Duodenal mucosa (tissue), 2 donors: ENCODE results near the gene BMP2K.
"Not testable (repeated sequence)": the region's sequence is repeated elsewhere in the genome, so short reads cannot be mapped to it uniquely, and the experiment has no call there.

Experiments used
- H3K27ac ChIP-seq: one replicate; pipeline ENCODE4 v1.7.0; 2013; ENCODE audit warnings: low read depth, low read length
- H3K27me3 ChIP-seq, 2 donors: one replicate each; pipeline ENCODE4 v1.7.0; 2013; ENCODE audit warnings: low read length in 2 of 2, control low read depth in 1 of 2; ENCODE audit not compliant: insufficient read depth in 2 of 2, control insufficient read depth in 1 of 2
- H3K36me3 ChIP-seq, 2 donors: one replicate each; pipeline ENCODE4 v1.7.0; 2013; ENCODE audit warnings: low read length in 2 of 2, control low read depth in 1 of 2; ENCODE audit not compliant: insufficient read depth in 2 of 2, control insufficient read depth in 1 of 2
- H3K4me1 ChIP-seq, 2 donors: one replicate each; pipeline ENCODE4 v1.7.0; 2013; ENCODE audit warnings: low read length in 2 of 2, control low read depth in 1 of 2; ENCODE audit not compliant: insufficient read depth in 2 of 2, control insufficient read depth in 1 of 2
- H3K4me3 ChIP-seq, 2 donors: one replicate each; pipeline ENCODE4 v1.7.0; 2013; ENCODE audit warnings: low read length in 2 of 2, low read depth in 1 of 2
- H3K9ac ChIP-seq, 2 donors: one replicate each; pipeline ENCODE4 v1.7.0; 2013; ENCODE audit warnings: low read length in 2 of 2, low read depth in 1 of 2
- H3K9me3 ChIP-seq, 2 donors: one replicate each; pipeline ENCODE4 v1.7.0; 2013; ENCODE audit warnings: low read length in 2 of 2, control low read depth in 1 of 2; ENCODE audit not compliant: control insufficient read depth in 1 of 2

BMP2K gene

GRCh38 chr4:78787392-78788006, 11.3 kb downstream of the BMP2K start:
- H3K4me3 ChIP-seq, result no peak overlapping the region
- H3K4me1 ChIP-seq, result peaks cover 0 to 6% of the 10 kb centered on the region in 2 donors
- no peak overlapping the region for H3K27ac ChIP-seq
- no peaks in the 10 kb centered on the region for H3K36me3 ChIP-seq
- no peaks in the 10 kb centered on the region for H3K27me3 ChIP-seq
- H3K9me3 ChIP-seq, result no peaks in the 10 kb centered on the region
- H3K9ac ChIP-seq, result no peak overlapping the region

GRCh38 chr4:78788007-78788889, 12.1 kb downstream of the BMP2K start:
- H3K36me3 ChIP-seq, result no peaks in the 10 kb centered on the region
- H3K4me1 ChIP-seq, result peaks cover 0 to 6% of the 10 kb centered on the region in 2 donors
- no peak overlapping the region for H3K4me3 ChIP-seq
- no peaks in the 10 kb centered on the region for H3K27me3 ChIP-seq
- no peaks in the 10 kb centered on the region for H3K9me3 ChIP-seq
- no peak overlapping the region for H3K27ac ChIP-seq
- no peak overlapping the region for H3K9ac ChIP-seq

GRCh38 chr4:78795594-78796416, 19.7 kb downstream of the BMP2K start:
- not testable (repeated sequence) for H3K27ac ChIP-seq, H3K27me3 ChIP-seq, H3K36me3 ChIP-seq, H3K9ac ChIP-seq, H3K9me3 ChIP-seq, H3K4me3 ChIP-seq, H3K4me1 ChIP-seq

GRCh38 chr4:78796526-78796925, 20.4 kb downstream of the BMP2K start:
- H3K27ac ChIP-seq, result no peak overlapping the region

GRCh38 chr4:78797777-78798284, 21.7 kb downstream of the BMP2K start:
- no peak overlapping the region for H3K27ac ChIP-seq
- no peak overlapping the region for H3K4me3 ChIP-seq
- no peaks in the 10 kb centered on the region for H3K27me3 ChIP-seq
- no peak overlapping the region for H3K9ac ChIP-seq
- H3K9me3 ChIP-seq, result no peaks in the 10 kb centered on the region
- H3K4me1 ChIP-seq, result no peaks in the 10 kb centered on the region
- H3K36me3 ChIP-seq, result no peaks in the 10 kb centered on the region

More at GRCh38 chr4:78796526-78796925, 20.4 kb downstream of the BMP2K start:
- Histone ChIP-seq H3K4me1 (no peaks in the 10 kb centered on the region), H3K4me3 (no peak overlapping the region), H3K36me3 (no peaks in the 10 kb centered on the region), H3K9ac (no peak overlapping the region), H3K9me3 (no peaks in the 10 kb centered on the region), H3K27me3 (no peaks in the 10 kb centered on the region)

- Histone ChIP-seq H3K9me3 (no peaks in the 10 kb centered on the region), H3K27ac (no peak overlapping the region), H3K4me3 (no peak overlapping the region), H3K36me3 (no peaks in the 10 kb centered on the region), H3K27me3 (no peaks in the 10 kb centered on the region), H3K9ac (no peak overlapping the region), H3K4me1 (no peaks in the 10 kb centered on the region)
Observed at GRCh38 chr4:78799551-78800495, 23.7 kb downstream of the BMP2K start.

GRCh38 chr4:78800965-78801364, 24.8 kb downstream of the BMP2K start:
- Histone ChIP-seq H3K27me3 (no peaks in the 10 kb centered on the region), H3K27ac (no peak overlapping the region), H3K9ac (no peak overlapping the region), H3K36me3 (no peaks in the 10 kb centered on the region), H3K4me3 (no peak overlapping the region), H3K4me1 (no peaks in the 10 kb centered on the region), H3K9me3 (no peaks in the 10 kb centered on the region)

- Histone ChIP-seq H3K9me3 (no peaks in the 10 kb centered on the region), H3K27me3 (no peaks in the 10 kb centered on the region), H3K4me1 (no peaks in the 10 kb centered on the region), H3K9ac (no peak overlapping the region), H3K4me3 (no peak overlapping the region), H3K27ac (no peak overlapping the region), H3K36me3 (no peaks in the 10 kb centered on the region)
Observed at GRCh38 chr4:78803983-78804382, 27.8 kb downstream of the BMP2K start.

GRCh38 chr4:78806943-78807460, 30.9 kb downstream of the BMP2K start:
- Histone ChIP-seq H3K36me3 (no peaks in the 10 kb centered on the region), H3K4me1 (peaks cover 0 to 4% of the 10 kb centered on the region in 2 donors), H3K27ac (no peak overlapping the region), H3K9ac (no peak overlapping the region), H3K9me3 (no peaks in the 10 kb centered on the region), H3K27me3 (no peaks in the 10 kb centered on the region), H3K4me3 (no peak overlapping the region)
